ENCODE data around the gene PTDSS2. TPM values are rescaled to one million over a fixed set of nuclear protein-coding genes. Genes with fewer than 3 reads are reported as not detected.

The PTDSS2 gene
- total and polyA plus RNA-seq, 2 of the 13 experiments (the other 11 are each of a cell fraction or from before 2014, with no cell fraction given), result 21.7 to 26.4 TPM

DNA sequence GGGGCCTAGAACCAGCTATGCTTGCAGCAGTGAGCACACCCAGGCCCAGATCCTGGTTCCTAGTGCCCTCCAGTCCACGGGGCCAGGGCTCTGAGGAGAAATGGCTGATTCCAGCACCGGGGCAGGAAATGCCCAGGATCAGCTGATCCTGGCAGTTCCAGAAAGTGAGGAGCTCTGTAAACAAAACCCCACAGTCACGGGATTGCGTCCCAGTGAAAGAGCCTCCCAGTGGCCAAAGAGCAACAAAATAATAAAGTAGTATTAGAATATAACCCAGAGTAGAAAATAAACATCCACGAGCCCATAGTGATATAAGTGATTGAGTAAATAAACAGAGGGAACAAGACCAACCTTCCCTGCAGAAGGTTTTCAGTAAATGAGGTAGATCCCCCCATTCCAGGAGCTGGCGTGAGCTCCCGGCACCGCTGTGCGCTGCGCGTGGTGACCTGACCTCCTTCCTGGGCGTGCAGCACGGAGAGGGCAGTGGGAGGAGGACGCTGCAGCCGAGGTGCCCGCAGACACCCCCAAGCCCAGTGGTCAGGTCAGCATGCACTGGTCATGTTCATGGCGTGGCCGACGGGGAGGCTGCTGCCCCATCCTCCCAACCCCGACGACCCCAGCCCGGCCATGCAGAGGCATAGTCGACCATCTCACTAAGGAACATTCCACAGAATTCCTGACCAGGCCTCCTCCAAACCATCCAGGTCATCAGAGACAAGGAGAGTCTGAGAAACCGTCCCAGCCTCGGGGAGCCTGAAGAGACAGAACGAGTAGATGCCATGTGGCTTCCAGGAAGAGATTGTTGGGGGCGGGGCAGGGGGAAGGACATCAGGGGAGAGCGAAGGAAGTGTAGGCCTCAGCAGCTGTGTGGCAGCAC, 19.8 kb downstream of the PTDSS2 start (continued):
- TF ChIP-seq POLR2AphosphoS5 (IDR thresholded peaks at IDR 0.05; ENCODE audit: low read depth, low read length), result peak; percentile 71
- TF ChIP-seq, protein P1, sequence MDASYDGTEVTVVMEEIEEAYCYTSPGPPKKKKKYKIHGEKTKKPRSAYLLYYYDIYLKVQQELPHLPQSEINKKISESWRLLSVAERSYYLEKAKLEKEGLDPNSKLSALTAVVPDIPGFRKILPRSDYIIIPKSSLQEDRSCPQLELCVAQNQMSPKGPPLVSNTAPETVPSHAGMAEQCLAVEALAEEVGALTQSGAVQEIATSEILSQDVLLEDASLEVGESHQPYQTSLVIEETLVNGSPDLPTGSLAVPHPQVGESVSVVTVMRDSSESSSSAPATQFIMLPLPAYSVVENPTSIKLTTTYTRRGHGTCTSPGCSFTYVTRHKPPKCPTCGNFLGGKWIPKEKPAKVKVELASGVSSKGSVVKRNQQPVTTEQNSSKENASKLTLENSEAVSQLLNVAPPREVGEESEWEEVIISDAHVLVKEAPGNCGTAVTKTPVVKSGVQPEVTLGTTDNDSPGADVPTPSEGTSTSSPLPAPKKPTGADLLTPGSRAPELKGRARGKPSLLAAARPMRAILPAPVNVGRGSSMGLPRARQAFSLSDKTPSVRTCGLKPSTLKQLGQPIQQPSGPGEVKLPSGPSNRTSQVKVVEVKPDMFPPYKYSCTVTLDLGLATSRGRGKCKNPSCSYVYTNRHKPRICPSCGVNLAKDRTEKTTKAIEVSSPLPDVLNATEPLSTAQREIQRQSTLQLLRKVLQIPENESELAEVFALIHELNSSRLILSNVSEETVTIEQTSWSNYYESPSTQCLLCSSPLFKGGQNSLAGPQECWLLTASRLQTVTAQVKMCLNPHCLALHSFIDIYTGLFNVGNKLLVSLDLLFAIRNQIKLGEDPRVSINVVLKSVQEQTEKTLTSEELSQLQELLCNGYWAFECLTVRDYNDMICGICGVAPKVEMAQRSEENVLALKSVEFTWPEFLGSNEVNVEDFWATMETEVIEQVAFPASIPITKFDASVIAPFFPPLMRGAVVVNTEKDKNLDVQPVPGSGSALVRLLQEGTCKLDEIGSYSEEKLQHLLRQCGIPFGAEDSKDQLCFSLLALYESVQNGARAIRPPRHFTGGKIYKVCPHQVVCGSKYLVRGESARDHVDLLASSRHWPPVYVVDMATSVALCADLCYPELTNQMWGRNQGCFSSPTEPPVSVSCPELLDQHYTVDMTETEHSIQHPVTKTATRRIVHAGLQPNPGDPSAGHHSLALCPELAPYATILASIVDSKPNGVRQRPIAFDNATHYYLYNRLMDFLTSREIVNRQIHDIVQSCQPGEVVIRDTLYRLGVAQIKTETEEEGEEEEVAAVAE (CRISPR knock-in tag; IDR thresholded peaks at IDR 0.05; ENCODE audit: borderline replicate concordance), result 0 out of 2 replicates have a peak, but pooled peaks have one; percentile 33
- TF ChIP-seq ZSCAN31 (CRISPR knock-in tag; IDR thresholded peaks at IDR 0.05; ENCODE audit: low read depth), result no peak
- TF ChIP-seq, protein P2, sequence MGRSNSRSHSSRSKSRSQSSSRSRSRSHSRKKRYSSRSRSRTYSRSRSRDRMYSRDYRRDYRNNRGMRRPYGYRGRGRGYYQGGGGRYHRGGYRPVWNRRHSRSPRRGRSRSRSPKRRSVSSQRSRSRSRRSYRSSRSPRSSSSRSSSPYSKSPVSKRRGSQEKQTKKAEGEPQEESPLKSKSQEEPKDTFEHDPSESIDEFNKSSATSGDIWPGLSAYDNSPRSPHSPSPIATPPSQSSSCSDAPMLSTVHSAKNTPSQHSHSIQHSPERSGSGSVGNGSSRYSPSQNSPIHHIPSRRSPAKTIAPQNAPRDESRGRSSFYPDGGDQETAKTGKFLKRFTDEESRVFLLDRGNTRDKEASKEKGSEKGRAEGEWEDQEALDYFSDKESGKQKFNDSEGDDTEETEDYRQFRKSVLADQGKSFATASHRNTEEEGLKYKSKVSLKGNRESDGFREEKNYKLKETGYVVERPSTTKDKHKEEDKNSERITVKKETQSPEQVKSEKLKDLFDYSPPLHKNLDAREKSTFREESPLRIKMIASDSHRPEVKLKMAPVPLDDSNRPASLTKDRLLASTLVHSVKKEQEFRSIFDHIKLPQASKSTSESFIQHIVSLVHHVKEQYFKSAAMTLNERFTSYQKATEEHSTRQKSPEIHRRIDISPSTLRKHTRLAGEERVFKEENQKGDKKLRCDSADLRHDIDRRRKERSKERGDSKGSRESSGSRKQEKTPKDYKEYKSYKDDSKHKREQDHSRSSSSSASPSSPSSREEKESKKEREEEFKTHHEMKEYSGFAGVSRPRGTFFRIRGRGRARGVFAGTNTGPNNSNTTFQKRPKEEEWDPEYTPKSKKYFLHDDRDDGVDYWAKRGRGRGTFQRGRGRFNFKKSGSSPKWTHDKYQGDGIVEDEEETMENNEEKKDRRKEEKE (IDR thresholded peaks at IDR 0.05), result no peak
- 0 out of 2 replicates have a peak, but pooled peaks have one; percentile 36 for TF ChIP-seq TMF1 (CRISPR knock-in tag; IDR thresholded peaks at IDR 0.05; ENCODE audit: low read depth)
- TF ChIP-seq CSRNP1 (CRISPR knock-in tag; IDR thresholded peaks at IDR 0.05), result no peak
- TF ChIP-seq SMC3 (IDR thresholded peaks at IDR 0.05; ENCODE audit: low read length), result peak; percentile 13; the same call in 1 of the 2 replicates
- TF ChIP-seq CAMTA2 (CRISPR knock-in tag; IDR thresholded peaks at IDR 0.05; ENCODE audit: borderline replicate concordance), result no peak
- TF ChIP-seq ZNF510 (CRISPR knock-in tag; IDR thresholded peaks at IDR 0.05; ENCODE audit: low read depth), result no peak
- no peak for TF ChIP-seq ZNF879 (CRISPR knock-in tag; IDR thresholded peaks at IDR 0.05)
- no peak for TF ChIP-seq NFIC (IDR thresholded peaks at IDR 0.05; ENCODE audit: low read length)
- TF ChIP-seq PRDM15 (CRISPR knock-in tag; IDR thresholded peaks at IDR 0.05), result peak; percentile 57; the same call in 1 of the 2 replicates
- TF ChIP-seq HIVEP1 (CRISPR knock-in tag; IDR thresholded peaks at IDR 0.05), result peak; percentile 52; the same call in 1 of the 2 replicates
- peak; percentile 60; the same call in 1 of the 2 replicates for TF ChIP-seq MAZ (IDR thresholded peaks at IDR 0.05; ENCODE audit: borderline replicate concordance, low read depth, low read length)
- TF ChIP-seq MAZ (CRISPR knock-in tag; IDR thresholded peaks at IDR 0.05; ENCODE audit: low read depth), result no peak
